Erythroblast (primary cell): ENCODE measurements around the gene SEMA3B.
"Not testable (repeated sequence)": the region's sequence is repeated elsewhere in the genome, so short reads cannot be mapped to it uniquely, and the experiment has no call there.

Experiments
- DNase-seq, 2 experiments: peaks; one replicate each; lab custom pipeline; 2025; lab: John Stamatoyannopoulos, UW
- GATA1 ChIP-seq: IDR thresholded peaks from 2 replicates; pipeline ENCODE4 v1.6.1; 2011; ENCODE audit warnings: low read depth, mild to moderate bottlenecking, control low read depth, low read length, moderate library complexity
- POLR2A ChIP-seq: IDR thresholded peaks from 2 replicates; pipeline ENCODE4 v1.6.1; 2011; ENCODE audit warnings: mild to moderate bottlenecking, low read length

Gene SEMA3B

DNA sequence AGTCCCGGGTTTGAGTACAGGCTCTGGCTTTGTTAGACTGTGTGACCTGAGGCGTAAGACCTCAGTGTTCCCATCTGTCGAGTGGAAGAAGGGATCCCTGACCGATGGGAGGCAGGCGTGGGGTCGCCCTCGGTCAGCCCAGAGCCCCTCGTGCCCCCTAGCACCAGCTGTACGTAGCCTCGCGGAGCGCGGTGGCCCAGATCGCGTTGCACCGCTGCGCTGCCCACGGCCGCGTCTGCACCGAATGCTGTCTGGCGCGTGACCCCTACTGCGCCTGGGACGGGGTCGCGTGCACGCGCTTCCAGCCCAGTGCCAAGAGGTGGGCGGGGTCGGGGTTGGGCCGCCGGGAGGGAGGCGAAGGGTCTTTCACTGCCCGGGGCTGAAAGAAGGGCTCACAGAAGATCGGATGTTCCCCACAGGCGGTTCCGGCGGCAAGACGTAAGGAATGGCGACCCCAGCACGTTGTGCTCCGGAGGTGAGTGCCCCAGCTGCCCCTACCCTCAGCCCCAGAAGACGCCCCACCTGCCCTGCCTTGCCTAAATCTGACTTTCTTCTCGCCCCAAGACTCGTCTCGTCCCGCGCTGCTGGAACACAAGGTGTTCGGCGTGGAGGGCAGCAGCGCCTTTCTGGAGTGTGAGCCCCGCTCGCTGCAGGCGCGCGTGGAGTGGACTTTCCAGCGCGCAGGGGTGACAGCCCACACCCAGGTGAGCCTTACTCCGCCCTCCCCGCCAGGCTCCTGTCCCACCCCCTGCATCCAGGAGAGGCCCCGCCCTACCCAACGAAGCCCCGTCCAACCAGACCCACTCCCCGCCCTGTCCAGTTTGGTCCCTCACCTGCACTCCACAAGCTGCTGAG lies 6.4 kb downstream of the SEMA3B start:
- TF ChIP-seq POLR2A (no peak), GATA1 (no peak)
- DNase-seq, result no peak

- no peak for TF ChIP-seq GATA1
- TF ChIP-seq POLR2A, result no peak
- DNase-seq, result peak in 1 of 2 experiments; percentile 36
These were observed 7.2 kb downstream of the SEMA3B start for GRCh38 chr3:50275996-50276761.

GRCh38 chr3:50276762-50277101 lies 7.8 kb downstream of the SEMA3B start:
- DNase-seq, result no peak
- TF ChIP-seq GATA1 (no peak), POLR2A (no peak)

- DNase-seq, result no peak
- no peak for TF ChIP-seq POLR2A
- no peak for TF ChIP-seq GATA1
These were observed 9.4 kb downstream of the SEMA3B start for GRCh38 chr3:50278123-50278879.

- DNase-seq, result no peak
- TF ChIP-seq GATA1 (no peak), POLR2A (no peak)
These were observed 9.9 kb downstream of the SEMA3B start, which contains the start of gene LSMEM2 for GRCh38 chr3:50278880-50279224. LSMEM2 (plus strand) TSS chr3:50279087; CDS start chr3:50279114, 27 bp downstream.

GRCh38 chr3:50279255-50280016 lies 10.5 kb downstream of the SEMA3B start:
- TF ChIP-seq POLR2A (no peak), GATA1 (no peak)
- DNase-seq, result no peak

DNA sequence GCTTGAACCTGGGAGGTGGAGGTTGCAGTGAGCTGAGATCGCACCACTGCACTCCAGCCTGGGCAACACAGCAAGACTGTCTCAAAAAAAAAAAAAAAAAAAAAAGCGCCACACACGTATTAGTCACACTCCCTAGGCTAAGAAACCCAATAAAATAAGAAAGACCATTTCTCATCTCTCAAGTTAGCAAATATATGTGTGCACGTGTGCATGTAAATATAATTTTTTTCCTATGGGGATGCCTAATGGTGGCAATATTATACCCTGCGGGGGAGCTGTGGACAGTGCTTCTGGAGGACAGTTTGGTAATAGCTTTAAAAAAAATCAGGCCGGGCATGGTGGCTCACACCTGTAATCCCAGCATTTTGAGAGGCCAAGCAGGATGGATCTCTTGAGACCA lies 15.2 kb downstream of the SEMA3B start:
- DNase-seq, result not testable (repeated sequence)

GRCh38 chr3:50286322-50287227 lies 17.6 kb downstream of the SEMA3B start:
- TF ChIP-seq GATA1 (no peak), POLR2A (no peak)
- DNase-seq, result no peak

GRCh38 chr3:50287262-50287661 lies 18.3 kb downstream of the SEMA3B start:
- DNase-seq, result no peak
- TF ChIP-seq POLR2A (no peak), GATA1 (no peak)

GRCh38 chr3:50288387-50289007 lies 19.6 kb downstream of the SEMA3B start:
- no peak for DNase-seq
- TF ChIP-seq POLR2A, result no peak
- TF ChIP-seq GATA1, result no peak

GRCh38 chr3:50289130-50289529 lies 20.2 kb downstream of the SEMA3B start:
- DNase-seq, result no peak
- no peak for TF ChIP-seq GATA1
- no peak for TF ChIP-seq POLR2A

DNA sequence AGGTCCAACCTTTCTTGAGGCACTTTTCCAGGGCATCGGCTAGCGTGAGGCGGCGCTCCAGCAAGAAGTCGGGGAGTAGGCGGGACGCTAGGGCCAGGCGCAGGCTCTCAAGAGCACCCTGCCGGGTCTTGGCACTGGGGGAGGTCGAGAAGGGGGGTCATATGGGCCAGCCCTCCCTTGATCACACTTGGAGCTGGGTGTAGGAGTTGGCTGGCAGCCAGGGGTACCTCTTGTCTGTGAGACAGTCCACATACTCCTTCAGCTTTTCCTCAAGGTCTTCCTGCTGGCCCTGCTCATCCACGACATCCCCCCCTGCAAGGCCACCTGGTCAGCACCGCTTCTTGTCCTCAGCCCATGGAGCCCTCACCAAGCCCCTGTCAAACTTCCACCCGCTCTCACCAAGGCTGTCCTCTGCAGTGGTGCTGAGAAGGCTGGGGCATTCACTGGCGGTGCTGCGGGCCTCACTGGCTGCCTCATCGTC lies 21.3 kb downstream of the SEMA3B start:
- no peak for TF ChIP-seq POLR2A
- no peak for TF ChIP-seq GATA1
- DNase-seq, result no peak
